ENCODE data around the gene IRX6. TPM values are rescaled to one million over a fixed set of nuclear protein-coding genes. Genes with fewer than 3 reads are reported as not detected.

IRX6 gene
- total and polyA plus RNA-seq, 2 of the 4 experiments (the other 2 are of a cell fraction): not detected

DNA sequence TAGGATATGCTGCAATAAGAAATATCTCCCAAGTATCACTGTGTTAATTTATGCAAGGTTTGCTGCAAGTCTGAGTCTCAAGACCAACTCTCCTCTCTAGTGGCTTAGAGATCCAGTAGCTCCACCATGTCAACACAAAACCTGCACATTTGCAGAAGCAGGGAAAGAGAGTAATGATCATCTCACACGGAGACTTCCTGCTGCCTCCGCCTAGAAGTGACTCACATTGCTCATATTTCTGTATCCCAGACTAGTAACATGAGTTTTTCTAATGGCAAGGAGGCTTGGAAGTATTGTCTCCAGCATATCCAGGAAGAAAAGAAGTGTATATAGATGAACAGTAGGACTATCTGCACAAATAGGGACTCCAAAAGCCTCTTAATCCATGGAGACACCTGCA lies 15.0 kb upstream of the IRX6 start:
- DNase-seq (no peak), ATAC-seq (ENCODE audit: low read depth) (no peak)
- Histone ChIP-seq H2BK20ac (ENCODE audit: low read depth, low read length) (no peak overlapping the region), H3K9me3 (ENCODE audit: control insufficient read depth, insufficient read depth, low read length) (no peaks in the 10 kb centered on the region), H4K91ac (ENCODE audit: insufficient read depth, low read depth, low read length) (no peak overlapping the region), H3K56ac (ENCODE audit: extremely low read depth, insufficient read depth, low read length) (no peak overlapping the region), H3K36me3 (ENCODE audit: control insufficient read depth, insufficient read depth, low read length) (no peaks in the 10 kb centered on the region), H2BK5ac (ENCODE audit: low read depth, low read length, poor library complexity, severe bottlenecking) (no peak overlapping the region), H3K79me1 (ENCODE audit: low read depth in 1 of 2, low read length in 2 of 2) (no peaks in the 10 kb centered on the region), H4K20me1 (ENCODE audit: insufficient read depth, low read length) (no peaks in the 10 kb centered on the region), H3K14ac (replicated peaks; ENCODE audit: low read depth, low read length) (no peak overlapping the region), H2BK15ac (ENCODE audit: low read depth, low read length) (no peak overlapping the region), H4K8ac (ENCODE audit: low read depth in 2 of 2, low read length in 2 of 2) (no peak overlapping the region), H2AFZ (replicated peaks; ENCODE audit: low read length, poor library complexity) (no peak overlapping the region), H2AK9ac (replicated peaks; ENCODE audit: low read depth, low read length, poor library complexity) (no peak overlapping the region), H3K4me1 (ENCODE audit: control insufficient read depth, insufficient read depth, low read length) (no peaks in the 10 kb centered on the region), H4K5ac (ENCODE audit: low read depth, low read length) (no peak overlapping the region), H3K18ac (ENCODE audit: low read depth, low read length) (no peak overlapping the region), H3K4me3 (ENCODE audit: insufficient read depth, low read depth, low read length) (no peak overlapping the region), H3K9ac (ENCODE audit: low read depth, low read length) (no peak overlapping the region), H3K9me1 (ENCODE audit: insufficient read depth, low read length) (no peaks in the 10 kb centered on the region), H2BK120ac (ENCODE audit: low read depth, low read length) (no peak overlapping the region), H3K4me2 (ENCODE audit: low read depth, low read length) (no peak overlapping the region), H3K4ac (ENCODE audit: low read depth, low read length) (no peak overlapping the region), H2AK5ac (ENCODE audit: low read depth, low read length) (no peak overlapping the region), H3K27ac (ENCODE audit: insufficient read depth, low read length) (no peak overlapping the region), H3K27me3 (ENCODE audit: control insufficient read depth, insufficient read depth, low read length) (no peaks in the 10 kb centered on the region), H3K23ac (ENCODE audit: low read depth, low read length) (no peak overlapping the region)
- CTCF ChIA-PET: no interaction called here
- POLR2A ChIA-PET (ENCODE audit: unreplicated experiment): no interaction called here
- WGBS, 2 experiments (ENCODE audit: extremely low coverage in 2 of 2, insufficient read length in 1 of 2): no CpG with 5 or more reads among the region's 2 CpGs
- TF ChIP-seq, protein P1, sequence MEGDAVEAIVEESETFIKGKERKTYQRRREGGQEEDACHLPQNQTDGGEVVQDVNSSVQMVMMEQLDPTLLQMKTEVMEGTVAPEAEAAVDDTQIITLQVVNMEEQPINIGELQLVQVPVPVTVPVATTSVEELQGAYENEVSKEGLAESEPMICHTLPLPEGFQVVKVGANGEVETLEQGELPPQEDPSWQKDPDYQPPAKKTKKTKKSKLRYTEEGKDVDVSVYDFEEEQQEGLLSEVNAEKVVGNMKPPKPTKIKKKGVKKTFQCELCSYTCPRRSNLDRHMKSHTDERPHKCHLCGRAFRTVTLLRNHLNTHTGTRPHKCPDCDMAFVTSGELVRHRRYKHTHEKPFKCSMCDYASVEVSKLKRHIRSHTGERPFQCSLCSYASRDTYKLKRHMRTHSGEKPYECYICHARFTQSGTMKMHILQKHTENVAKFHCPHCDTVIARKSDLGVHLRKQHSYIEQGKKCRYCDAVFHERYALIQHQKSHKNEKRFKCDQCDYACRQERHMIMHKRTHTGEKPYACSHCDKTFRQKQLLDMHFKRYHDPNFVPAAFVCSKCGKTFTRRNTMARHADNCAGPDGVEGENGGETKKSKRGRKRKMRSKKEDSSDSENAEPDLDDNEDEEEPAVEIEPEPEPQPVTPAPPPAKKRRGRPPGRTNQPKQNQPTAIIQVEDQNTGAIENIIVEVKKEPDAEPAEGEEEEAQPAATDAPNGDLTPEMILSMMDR (conservative IDR thresholded peaks at IDR 0.05; ENCODE audit: low read depth, low read length): no peak
- TF ChIP-seq BHLHE40 (IDR thresholded peaks at IDR 0.05; ENCODE audit: low read depth, low read length): no peak
- TF ChIP-seq CHD1 (IDR thresholded peaks at IDR 0.05; ENCODE audit: low read depth, low read length): no peak
- TF ChIP-seq RCOR1 (IDR thresholded peaks at IDR 0.05; ENCODE audit: insufficient replicate concordance, low read length): no peak
- no peak for TF ChIP-seq MAFK (IDR thresholded peaks at IDR 0.05; ENCODE audit: low read depth, low read length)
- TF ChIP-seq, protein P2, sequence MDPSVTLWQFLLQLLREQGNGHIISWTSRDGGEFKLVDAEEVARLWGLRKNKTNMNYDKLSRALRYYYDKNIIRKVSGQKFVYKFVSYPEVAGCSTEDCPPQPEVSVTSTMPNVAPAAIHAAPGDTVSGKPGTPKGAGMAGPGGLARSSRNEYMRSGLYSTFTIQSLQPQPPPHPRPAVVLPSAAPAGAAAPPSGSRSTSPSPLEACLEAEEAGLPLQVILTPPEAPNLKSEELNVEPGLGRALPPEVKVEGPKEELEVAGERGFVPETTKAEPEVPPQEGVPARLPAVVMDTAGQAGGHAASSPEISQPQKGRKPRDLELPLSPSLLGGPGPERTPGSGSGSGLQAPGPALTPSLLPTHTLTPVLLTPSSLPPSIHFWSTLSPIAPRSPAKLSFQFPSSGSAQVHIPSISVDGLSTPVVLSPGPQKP (IDR thresholded peaks at IDR 0.05; ENCODE audit: borderline replicate concordance, low read depth, low read length): no peak
- no peak for TF ChIP-seq RAD21 (IDR thresholded peaks at IDR 0.05; ENCODE audit: low read length)
- TF ChIP-seq CEBPB (IDR thresholded peaks at IDR 0.05; ENCODE audit: low read depth, low read length): no peak
- no peak for TF ChIP-seq POLR2A (IDR thresholded peaks at IDR 0.05; ENCODE audit: low read depth, low read length)
- TF ChIP-seq RFX5 (IDR thresholded peaks at IDR 0.05; ENCODE audit: low read depth, low read length): no peak
- TF ChIP-seq FOS (IDR thresholded peaks at IDR 0.05; ENCODE audit: low read depth, low read length): no peak
- no peak for TF ChIP-seq MXI1 (IDR thresholded peaks at IDR 0.05; ENCODE audit: borderline replicate concordance, low read depth, low read length)
- in situ Hi-C loops (cut with MboI; ENCODE audit: low sequenced_read_pairs): no loop called here
- dilution Hi-C loops (cut with HindIII; ENCODE audit: low sequenced_read_pairs, unreplicated experiment): no loop called here
- no TSS peak for BruUV-seq (replicated peaks)
- intact Hi-C loops (cut with micrococcal nuclease): no loop called here
